GM19099 (cell line): Measurements from ENCODE around the gene DIS3L2.

Experiments
- POLR2A ChIP-seq: IDR thresholded peaks from 3 replicates; pipeline ENCODE4 v1.6.1; 2011; ENCODE audit warnings: low read depth; ENCODE audit not compliant: insufficient read length; ENCODE audit errors: extremely low read depth

DIS3L2 gene

GRCh38 chr2:232349546-232349945, 388.0 kb downstream of the DIS3L2 start:
- TF ChIP-seq POLR2A, result no peak

- no peak for TF ChIP-seq POLR2A
These were observed 388.6 kb downstream of the DIS3L2 start for GRCh38 chr2:232349946-232350635.

- no peak for TF ChIP-seq POLR2A
These were observed 389.5 kb downstream of the DIS3L2 start for GRCh38 chr2:232350804-232351685.

GRCh38 chr2:232351686-232352510, 390.4 kb downstream of the DIS3L2 start:
- TF ChIP-seq POLR2A, result no peak

- no peak for TF ChIP-seq POLR2A
These were observed 391.1 kb downstream of the DIS3L2 start for GRCh38 chr2:232352511-232353091.

- TF ChIP-seq POLR2A, result no peak
These were observed 391.6 kb downstream of the DIS3L2 start for GRCh38 chr2:232353096-232353495.

GRCh38 chr2:232353660-232354059, 392.1 kb downstream of the DIS3L2 start:
- no peak for TF ChIP-seq POLR2A

GRCh38 chr2:232354069-232354468, 392.6 kb downstream of the DIS3L2 start:
- TF ChIP-seq POLR2A, result no peak

GRCh38 chr2:232361646-232362045, 400.1 kb downstream of the DIS3L2 start:
- TF ChIP-seq POLR2A, result no peak

GRCh38 chr2:232362174-232362900, 400.8 kb downstream of the DIS3L2 start:
- no peak for TF ChIP-seq POLR2A

GRCh38 chr2:232363784-232364615, 402.5 kb downstream of the DIS3L2 start:
- no peak for TF ChIP-seq POLR2A

- no peak for TF ChIP-seq POLR2A
These were observed 404.3 kb downstream of the DIS3L2 start for GRCh38 chr2:232365621-232366321.

GRCh38 chr2:232367016-232367415, 405.5 kb downstream of the DIS3L2 start:
- no peak for TF ChIP-seq POLR2A
